ENCODE results near the gene PTPRR. TPM values are rescaled to one million over a fixed set of nuclear protein-coding genes. Genes with fewer than 3 reads are reported as not detected.

PTPRR gene
- total RNA-seq, 4 donors from 2014 or later = 0.15 TPM; not detected in 3

GRCh38 chr12:70788774-70789173, 131.8 kb downstream of the PTPRR start:
- intact Hi-C loops (cut with DNase I; ENCODE audit: low total_unique reads) = no loop called here
- TF ChIP-seq, protein P1, sequence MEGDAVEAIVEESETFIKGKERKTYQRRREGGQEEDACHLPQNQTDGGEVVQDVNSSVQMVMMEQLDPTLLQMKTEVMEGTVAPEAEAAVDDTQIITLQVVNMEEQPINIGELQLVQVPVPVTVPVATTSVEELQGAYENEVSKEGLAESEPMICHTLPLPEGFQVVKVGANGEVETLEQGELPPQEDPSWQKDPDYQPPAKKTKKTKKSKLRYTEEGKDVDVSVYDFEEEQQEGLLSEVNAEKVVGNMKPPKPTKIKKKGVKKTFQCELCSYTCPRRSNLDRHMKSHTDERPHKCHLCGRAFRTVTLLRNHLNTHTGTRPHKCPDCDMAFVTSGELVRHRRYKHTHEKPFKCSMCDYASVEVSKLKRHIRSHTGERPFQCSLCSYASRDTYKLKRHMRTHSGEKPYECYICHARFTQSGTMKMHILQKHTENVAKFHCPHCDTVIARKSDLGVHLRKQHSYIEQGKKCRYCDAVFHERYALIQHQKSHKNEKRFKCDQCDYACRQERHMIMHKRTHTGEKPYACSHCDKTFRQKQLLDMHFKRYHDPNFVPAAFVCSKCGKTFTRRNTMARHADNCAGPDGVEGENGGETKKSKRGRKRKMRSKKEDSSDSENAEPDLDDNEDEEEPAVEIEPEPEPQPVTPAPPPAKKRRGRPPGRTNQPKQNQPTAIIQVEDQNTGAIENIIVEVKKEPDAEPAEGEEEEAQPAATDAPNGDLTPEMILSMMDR (IDR thresholded peaks at IDR 0.05) = no peak
- no peak for TF ChIP-seq POLR2A (IDR thresholded peaks at IDR 0.05)
- no peak overlapping the region for H3K4me3 ChIP-seq (ENCODE audit: low read depth, poor library complexity, severe bottlenecking)
- 80 to 84% methylated on average over 5 of the region's 5 CpGs for WGBS, 2 donors
- DNase-seq (ENCODE audit: low spot score in 2 of 2) = no peak

GRCh38 chr12:70787612-70788011, 132.9 kb downstream of the PTPRR start:
- intact Hi-C loops (cut with DNase I; ENCODE audit: low total_unique reads) = no loop called here
- no peak for TF ChIP-seq POLR2A (IDR thresholded peaks at IDR 0.05)
- TF ChIP-seq, protein P1 (IDR thresholded peaks at IDR 0.05) = no peak
- DNase-seq (ENCODE audit: low spot score in 2 of 2) = no peak
- 85 to 86% methylated on average over 1 of the region's 1 CpG for WGBS, 2 donors
- H3K4me3 ChIP-seq (ENCODE audit: low read depth, poor library complexity, severe bottlenecking) = no peak overlapping the region

GRCh38 chr12:70785896-70786295, 134.6 kb downstream of the PTPRR start:
- DNase-seq (ENCODE audit: low spot score in 2 of 2) = no peak
- no peak overlapping the region for H3K4me3 ChIP-seq (ENCODE audit: low read depth, poor library complexity, severe bottlenecking)
- WGBS, 2 donors = 67 to 80% methylated on average over 2 of the region's 2 CpGs
- intact Hi-C loops (cut with DNase I; ENCODE audit: low total_unique reads) = no loop called here
- TF ChIP-seq POLR2A (IDR thresholded peaks at IDR 0.05) = no peak
- TF ChIP-seq, protein P1 (IDR thresholded peaks at IDR 0.05) = no peak

DNA sequence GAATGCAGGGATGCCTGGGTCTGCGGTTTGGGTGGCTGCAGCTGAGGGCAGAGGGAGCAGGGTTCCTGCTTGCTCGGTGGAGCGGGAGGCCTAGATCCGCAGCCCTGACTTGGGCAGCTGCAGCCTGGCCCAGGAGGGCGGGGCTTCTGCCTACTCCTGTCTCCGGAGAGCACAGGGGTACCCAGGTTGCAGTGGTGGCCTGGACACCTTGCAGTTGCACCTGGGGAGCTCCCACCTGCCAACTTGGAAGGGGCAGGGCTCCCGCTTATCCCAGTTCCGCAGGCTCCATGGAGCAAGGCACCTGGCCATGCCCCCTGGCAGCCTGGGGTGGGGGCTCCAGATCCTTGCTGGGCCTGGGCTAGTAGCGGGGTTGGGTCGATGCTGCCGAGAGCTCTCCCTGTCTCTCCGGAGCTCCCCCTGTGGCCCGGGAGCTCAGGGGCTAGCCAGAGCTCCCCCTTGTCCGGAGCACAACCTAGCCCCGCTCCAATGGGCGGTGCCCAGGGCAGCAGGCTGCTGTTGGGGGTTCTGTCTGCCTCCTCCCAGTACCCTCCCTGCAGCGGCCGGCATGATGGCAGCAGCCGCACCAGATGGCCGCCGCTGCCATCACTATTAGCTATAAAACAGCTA, 136.4 kb downstream of the PTPRR start:
- 96% methylated on average over 13 to 21 of the region's 21 CpGs for WGBS, 2 donors
- TF ChIP-seq POLR2A (IDR thresholded peaks at IDR 0.05) = no peak
- TF ChIP-seq, protein P1 (IDR thresholded peaks at IDR 0.05) = no peak
- intact Hi-C loops (cut with DNase I; ENCODE audit: low total_unique reads) = no loop called here
- no peak for DNase-seq (ENCODE audit: low spot score in 2 of 2)
- H3K4me3 ChIP-seq (ENCODE audit: low read depth, poor library complexity, severe bottlenecking) = no peak overlapping the region

DNA sequence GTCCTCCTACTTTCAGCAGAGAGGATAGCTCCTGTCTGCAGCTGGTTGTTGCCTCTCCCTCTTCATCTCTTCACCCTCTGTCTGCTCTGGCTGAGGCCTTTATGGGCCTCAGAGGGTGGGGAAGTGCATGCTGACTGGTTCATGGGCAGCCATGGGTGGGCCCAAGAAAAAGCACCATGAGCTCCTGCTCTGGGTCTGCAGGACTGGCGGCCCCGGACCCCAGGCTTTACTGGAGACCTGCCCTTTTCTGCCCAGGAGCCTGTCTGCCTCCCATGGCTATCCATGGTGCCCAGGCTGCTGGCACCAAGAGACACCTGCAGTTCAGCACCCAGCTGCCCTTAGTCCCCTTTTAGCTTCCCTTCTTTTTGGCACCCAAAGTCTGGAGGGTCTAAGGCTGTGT, 137.1 kb downstream of the PTPRR start:
- intact Hi-C loops (cut with DNase I; ENCODE audit: low total_unique reads) = no loop called here
- no peak overlapping the region for H3K4me3 ChIP-seq (ENCODE audit: low read depth, poor library complexity, severe bottlenecking)
- no peak for DNase-seq (ENCODE audit: low spot score in 2 of 2)
- no peak for TF ChIP-seq POLR2A (IDR thresholded peaks at IDR 0.05)
- TF ChIP-seq, protein P1 (IDR thresholded peaks at IDR 0.05) = no peak
- WGBS, 2 donors = 93 to 100% methylated on average over 2 of the region's 2 CpGs

- no peak for DNase-seq (ENCODE audit: low spot score in 2 of 2)
- H3K4me3 ChIP-seq (ENCODE audit: low read depth, poor library complexity, severe bottlenecking) = no peak overlapping the region
- 75 to 94% methylated on average over 2 of the region's 2 CpGs for WGBS, 2 donors
- intact Hi-C loops (cut with DNase I; ENCODE audit: low total_unique reads) = no loop called here
- TF ChIP-seq POLR2A (IDR thresholded peaks at IDR 0.05) = no peak
- TF ChIP-seq, protein P1 (IDR thresholded peaks at IDR 0.05) = no peak
Measured at GRCh38 chr12:70779250-70779649, 141.3 kb downstream of the PTPRR start.
